GM10847 (cell line): ENCODE results near the gene EN1.

Source experiments
- POLR2A ChIP-seq: IDR thresholded peaks from 2 replicates; pipeline ENCODE4 v1.6.1; 2011; ENCODE audit not compliant: insufficient read length; ENCODE audit errors: extremely low read depth

EN1 gene

DNA sequence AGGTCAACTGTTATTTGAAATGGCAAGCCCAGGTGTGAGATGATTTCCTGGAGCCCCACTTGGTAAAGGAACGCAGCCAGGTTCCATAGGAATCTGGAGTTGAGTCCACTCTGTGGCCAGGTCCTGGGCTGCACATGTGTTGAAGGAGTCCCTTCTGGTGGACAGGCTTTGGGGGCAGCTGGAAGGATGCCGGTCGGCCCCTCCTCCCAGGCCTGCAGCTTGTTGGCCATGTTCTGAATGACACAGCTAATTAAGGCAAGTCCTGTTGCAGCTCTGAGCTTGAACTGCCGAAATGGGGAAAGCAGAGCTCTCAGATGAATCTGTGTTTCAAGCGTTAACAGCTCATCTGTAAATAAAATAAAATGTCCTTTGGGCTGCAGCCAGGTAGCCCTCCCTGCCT lies 23.8 kb downstream of the EN1 start:
- TF ChIP-seq POLR2A: no peak

DNA sequence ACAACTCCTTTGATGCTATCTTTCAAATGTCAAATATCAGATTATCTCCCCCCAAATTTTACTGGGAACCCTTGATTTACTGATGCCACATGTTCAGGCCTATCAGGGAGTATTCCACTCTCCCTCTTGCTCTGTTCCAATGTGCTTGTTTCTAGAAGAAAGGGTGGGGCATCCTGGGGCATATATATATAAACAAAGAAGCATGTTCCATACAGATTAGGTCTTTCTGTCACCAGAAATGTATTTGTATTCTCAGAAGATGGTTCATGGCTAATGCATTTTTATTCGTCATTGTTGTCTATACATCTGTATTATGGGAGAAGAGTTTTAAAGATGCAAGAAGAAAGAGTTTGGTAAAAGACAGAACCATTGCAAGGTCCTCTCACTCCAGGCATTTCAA lies 24.9 kb downstream of the EN1 start:
- TF ChIP-seq POLR2A: no peak

DNA sequence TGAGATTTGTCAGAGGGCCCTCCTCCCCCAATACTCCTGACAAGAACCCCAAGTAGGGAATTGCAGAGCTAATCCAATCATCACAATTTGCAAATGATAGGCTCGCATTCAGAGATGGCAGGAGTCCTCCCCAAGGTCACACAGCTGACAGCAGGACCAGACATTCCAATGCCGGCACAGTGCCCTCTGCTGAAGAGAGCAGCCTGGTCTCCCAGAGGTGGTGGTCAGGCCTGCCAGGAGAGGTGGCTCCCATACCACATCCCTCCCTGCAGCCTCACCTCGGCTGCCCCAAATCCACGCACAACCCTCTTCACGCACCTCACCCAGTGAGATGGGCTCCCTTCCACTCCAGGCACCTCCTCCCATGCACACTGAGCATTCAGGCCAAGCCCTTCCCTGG lies 25.4 kb downstream of the EN1 start:
- no peak for TF ChIP-seq POLR2A

DNA sequence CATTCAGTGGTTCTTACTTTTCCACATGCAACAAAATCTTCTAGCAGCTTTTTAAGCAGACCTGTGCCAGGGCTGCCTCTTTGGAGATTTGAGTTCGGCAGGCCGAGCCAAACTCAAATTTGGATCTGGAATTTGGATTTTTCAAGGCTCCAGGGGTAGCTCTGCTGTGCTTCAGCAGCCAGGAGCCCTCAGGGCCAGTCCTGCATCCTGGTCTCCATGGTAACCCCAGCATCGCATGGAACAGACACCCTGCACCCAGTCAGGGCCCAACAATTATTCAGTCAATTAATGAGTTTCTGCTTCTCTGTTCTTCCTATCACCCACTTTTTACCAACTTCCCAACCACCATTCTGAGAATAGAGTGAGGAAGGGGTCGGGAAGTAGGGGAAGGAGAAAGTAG lies 30.0 kb downstream of the EN1 start:
- no peak for TF ChIP-seq POLR2A

DNA sequence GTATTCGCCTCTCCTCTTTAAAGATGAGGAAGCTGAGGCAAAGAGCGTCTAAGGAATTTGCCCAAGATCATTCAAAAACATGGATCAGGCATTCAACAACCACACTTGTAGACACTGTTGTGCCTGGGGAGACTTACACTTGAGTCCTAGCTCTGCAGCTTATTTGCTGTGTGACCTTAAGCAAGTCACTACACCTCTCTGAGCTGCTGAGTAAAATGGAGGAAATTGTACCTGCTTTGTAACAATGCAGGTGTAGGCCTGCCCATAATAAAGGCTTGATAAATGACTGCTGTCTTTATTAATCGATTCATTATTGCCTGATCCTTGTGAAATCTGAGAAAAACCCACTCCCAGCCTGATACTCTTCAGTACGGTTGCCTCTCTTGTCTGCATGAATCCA lies 30.8 kb downstream of the EN1 start:
- TF ChIP-seq POLR2A: no peak

DNA sequence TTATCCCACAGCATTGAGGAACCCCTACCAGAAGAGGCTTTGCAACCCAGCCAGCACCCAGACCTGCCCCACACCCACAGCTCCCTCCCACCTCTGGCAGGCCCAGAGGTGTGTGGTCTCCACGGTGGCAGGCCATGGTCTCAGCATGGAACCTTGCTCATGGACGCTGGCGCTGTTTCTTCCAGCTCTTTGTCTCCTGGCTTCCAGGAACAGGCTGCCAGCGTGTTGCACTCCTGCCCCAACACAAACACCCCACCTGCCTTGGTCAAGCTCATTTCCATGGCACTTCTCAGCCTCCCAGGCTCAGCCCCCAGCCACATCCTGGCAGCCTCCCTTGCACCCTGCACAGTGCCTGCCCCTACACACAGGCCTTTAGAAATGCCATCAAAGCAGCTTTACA lies 31.7 kb downstream of the EN1 start:
- no peak for TF ChIP-seq POLR2A

DNA sequence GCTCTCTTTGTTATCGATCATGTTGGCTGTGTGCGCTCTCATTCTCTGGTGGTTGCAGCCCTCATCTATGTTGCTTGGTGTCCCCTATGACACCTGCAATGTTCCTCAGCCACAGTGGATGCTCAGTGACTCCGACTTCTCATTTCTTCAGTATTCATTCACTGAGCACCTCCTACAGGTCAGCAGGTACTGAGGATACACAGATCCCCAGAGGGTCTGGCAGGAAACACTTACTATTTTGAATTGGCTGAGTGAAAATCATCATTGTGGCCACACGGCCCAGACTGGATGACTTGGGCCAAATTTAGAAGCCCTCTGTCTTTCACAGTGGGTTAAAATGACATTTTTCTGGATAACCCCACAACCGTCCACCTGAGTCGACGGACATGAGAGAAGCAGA lies 32.1 kb downstream of the EN1 start:
- TF ChIP-seq POLR2A: no peak

DNA sequence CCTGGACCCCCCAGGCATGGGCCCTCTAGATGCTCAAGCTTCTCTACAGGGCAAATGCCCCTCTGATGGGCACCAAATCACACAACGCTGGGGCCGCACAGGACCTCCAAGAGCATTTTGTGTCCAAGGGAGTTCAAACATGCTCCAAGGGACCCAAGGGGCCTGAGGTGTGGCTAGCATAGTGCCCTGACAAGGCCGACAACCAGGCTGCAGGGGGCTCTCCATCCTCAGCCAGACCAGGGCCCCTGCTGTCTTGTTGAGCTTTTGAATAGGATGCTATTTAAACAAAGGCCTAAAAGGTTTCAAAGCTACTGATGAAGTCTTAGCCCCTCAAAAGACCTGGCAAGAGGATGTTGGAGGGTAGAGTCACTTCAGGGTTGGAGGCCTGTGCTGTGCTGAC lies 33.1 kb downstream of the EN1 start:
- no peak for TF ChIP-seq POLR2A

DNA sequence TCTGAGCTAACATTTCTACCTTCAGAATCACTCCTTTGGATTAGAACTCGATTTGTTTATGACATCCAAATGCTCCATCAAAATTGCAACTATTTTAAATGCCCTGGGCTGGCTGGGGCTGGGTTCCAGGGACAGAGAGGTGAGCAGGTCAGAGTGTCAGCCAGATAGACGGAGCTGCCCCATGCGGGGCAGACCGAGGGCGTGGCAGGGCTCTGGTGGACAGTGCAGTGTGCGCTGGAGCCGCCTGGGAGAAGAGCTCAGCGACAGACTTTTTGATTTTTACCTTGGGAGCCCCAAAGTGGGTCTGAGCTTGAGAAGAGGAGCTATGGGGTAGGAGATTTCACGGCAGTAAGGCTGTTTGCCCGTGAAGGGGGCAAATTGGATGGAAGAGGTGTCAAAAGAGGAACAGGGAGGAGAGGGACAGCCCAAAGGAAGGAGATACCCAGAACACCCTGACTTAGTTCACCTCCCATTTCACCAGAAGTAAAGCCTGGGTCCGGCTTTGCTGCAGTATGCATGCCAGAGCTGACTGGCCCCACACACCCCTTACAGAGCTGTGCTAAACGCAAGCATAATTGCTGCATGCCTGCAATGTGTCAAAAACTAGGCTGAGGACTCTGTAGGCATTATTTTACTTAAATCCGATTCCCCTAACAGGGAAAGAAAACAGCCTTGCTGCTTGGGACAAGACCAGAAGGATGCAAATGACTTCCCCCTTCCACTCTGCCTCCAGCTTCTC lies 33.7 kb downstream of the EN1 start:
- TF ChIP-seq POLR2A: no peak

DNA sequence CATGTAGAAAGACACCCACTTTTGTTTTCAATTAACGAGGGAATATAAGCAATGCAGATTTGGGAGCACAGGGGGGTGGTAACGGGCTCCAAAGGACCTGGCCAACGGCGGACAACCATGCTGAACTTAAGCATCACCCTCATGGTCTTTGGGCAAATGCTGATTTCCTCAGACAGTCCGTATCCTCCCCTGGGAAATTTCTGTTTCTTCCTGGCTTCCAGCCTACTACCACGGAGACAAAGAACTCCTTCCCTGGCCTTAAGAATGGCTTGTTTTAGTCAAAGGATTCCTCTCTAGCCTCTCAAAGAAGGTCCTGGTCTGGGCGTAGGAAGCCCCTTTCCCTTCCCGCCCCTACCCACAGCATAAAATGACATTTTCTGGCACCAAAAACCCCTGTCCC lies 34.3 kb downstream of the EN1 start:
- no peak for TF ChIP-seq POLR2A

DNA sequence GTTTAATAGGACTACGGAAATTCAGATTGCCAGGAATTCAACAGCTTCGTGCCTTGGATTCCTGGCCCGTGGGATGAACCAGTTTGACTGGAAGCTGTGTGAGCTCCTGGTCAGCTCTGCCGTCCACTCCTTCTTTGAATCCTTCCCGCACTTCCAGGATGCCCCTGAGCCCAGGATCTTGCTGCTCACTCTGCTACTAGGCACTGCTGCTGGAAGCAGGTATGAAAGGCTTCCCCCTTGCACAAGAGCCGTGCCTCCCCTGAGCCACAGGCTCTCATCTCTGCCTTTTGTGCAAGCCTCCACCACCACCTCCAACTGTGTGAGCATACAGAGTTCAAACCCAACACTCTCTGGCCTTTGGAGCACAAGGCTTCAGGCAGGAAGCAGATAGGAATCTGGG lies 34.9 kb downstream of the EN1 start:
- no peak for TF ChIP-seq POLR2A

DNA sequence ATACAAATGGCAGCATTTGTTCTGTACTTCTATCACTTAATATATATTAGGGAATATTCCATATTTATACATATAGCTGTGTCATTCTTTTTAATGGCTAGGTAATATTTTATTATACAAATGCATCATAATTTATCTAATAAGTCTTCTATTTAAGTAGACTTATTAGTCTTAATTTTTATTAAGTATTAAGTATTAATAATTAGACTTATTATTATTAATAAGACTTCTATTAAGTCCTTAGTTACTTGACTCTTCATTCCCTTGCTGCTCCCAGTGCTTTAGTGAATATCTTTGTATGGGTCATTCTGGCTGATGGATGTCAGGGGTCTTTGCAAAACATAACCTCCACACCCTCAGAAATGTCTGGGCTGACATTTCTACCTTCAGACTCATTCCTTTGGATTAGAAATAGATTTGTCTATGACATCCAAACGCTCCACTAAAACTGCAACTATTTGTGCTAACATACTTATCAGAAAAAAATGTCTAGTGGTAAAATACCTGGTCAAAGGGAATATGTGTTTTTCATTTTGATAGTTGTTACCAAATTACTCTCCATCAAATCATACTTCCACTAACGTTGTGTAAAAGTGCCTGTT lies 35.8 kb downstream of the EN1 start:
- TF ChIP-seq POLR2A: no peak

DNA sequence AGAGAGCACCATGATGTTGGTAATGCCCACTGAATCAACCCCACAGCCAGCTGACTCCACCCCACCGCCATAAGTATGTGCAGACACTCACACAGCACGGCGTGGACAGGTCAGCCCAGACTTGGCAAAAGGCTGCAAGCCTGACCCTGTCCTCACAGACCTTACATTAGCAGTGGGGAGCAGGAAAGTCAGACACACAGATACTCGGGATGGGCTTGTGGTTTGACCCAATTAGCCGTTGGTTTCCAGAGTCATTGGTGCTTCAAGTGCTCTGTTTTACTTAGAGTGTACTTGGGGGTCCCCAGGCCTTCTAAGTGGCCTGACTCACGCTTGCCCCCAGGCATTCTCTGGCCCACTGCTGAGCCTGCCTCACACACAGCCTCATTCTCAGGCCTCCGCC lies 36.7 kb downstream of the EN1 start:
- TF ChIP-seq POLR2A: no peak

DNA sequence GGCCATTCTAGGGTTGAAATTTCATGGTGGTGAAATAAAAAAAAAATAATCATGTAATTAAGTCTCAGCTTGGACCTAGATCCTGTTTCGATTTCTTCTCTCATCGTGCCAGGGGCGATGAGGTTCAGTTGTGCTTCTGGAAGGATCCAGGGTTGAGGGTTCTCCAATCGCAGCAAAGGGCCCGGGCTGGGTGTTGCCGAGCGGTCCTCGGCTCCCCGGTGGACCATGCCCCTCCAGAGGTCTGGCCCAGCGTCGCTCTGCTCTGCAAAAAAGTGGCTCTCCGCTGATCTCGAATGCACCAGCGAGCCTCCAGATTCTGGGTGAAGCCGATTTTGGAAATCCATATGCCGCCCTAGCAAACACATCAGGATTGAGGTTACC lies 39.0 kb downstream of the EN1 start:
- no peak for TF ChIP-seq POLR2A

DNA sequence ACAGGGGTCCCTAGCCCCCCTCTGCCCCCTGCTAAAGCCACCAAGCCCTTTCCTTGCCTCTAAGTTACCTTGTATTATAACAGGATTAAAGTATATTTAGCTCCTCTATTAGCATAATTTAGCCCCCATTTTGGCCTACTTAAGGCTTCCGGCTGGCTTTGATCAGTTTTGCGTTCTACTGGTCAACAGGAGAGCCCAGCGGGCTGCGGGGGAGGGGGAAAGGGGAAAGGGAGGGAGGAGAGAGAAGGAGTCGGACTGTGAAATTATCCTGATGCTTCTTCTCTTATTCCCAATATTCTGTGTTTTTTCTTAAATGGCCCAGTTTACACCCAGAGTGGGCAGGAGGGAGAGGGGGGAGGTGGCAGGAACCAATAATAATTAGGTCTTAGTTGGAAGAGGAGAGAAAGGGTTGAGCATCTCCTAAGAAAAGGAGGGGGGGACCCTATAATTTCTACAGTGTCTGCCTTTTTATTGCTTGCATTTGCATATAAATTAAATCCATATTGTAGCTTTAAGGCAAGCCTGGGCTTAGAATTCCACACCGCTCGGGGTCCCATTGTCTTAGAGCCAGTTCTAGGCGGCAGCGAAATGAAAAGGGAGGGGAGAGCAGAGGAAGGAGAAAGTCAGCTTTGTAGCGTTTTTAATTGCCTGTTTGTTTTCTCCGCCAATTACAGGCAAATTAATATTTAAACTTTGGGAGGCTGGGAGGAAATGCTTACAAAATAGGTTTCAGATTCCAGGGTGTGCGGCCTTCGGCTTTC lies 39.6 kb downstream of the EN1 start:
- no peak for TF ChIP-seq POLR2A
